NCI-H526 treated with DMSO at 0.1 percent for 48 hours (cell line): ENCODE results near the gene VDAC1.
A peak's percentile ranks its signal among the peaks of the same experiment; 100 is the strongest.
"Not testable (repeated sequence)": the region's sequence is repeated elsewhere in the genome, so short reads cannot be mapped to it uniquely, and the experiment has no call there.

Experiments
- DNase-seq: peaks from one replicate; lab custom pipeline; 2025; lab: John Stamatoyannopoulos, UW

The VDAC1 gene

DNA sequence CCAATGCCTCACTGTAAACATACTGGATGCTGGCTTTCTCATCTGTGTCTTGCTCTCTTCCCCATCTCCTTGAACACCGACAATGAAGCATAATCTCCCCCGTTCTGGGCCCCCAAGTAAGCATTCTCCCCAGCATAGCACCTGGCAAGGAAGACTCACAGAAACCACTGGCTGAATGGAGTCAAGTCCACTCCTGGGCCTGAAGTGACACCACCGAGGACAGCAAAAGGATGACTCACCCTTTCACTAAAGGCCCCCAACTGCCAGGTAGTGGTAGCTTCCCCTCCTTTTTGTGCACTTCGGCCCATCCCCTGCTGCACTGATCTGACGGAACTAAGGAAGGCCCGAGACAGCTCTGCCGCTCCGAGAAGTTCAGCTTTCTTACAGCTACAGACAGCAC, 9.4 kb downstream of the VDAC1 start:
- DNase-seq: no peak

DNA sequence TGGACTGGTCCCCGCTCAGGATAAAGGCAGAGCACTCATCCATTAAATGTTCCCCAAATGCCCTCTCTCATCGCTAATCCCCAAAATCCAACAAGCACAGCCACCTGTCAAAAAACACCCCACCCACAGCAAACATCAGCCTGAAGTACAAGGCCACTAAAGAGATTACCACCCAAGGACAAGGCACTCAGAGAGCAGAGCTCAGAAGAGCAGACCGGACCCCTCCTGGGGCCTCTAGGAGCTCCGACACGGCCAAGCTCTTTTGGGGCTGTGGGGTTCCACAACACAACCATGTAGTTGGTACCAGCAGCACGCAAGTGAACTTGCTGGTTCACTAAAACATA, 9.8 kb downstream of the VDAC1 start:
- no peak for DNase-seq

DNA sequence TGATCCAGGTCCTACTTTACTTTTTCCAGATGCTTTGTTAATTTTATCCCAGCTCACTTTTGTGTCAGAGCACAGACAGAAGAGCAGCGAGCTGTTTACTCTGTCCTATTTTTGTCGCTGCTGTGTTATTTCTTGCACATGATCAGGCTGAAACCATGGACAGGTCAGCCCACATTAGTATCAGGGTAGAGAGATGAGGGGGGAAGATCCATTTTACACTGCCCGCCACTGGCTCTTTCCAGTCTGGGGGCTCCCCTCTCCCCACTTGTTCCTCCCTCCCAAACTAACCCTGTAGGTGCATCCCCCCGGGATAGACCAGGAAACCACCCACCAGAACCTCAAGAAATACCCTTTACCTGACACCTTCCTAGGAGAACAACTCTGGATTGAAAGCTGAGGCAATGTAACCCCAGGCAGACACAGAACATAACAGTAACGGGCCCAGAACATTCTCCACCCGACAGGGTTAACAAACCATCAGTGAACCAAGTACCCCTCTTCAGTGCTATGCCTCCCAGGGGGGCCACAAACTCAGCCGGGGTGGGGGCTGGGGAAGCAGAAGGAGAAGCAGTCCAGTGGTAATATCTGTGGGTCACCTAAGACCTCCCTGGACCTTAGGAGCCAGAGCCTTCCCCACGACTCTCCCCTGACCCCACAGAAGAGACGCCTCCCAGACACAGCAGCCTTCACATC, 10.3 kb downstream of the VDAC1 start:
- no peak for DNase-seq

DNA sequence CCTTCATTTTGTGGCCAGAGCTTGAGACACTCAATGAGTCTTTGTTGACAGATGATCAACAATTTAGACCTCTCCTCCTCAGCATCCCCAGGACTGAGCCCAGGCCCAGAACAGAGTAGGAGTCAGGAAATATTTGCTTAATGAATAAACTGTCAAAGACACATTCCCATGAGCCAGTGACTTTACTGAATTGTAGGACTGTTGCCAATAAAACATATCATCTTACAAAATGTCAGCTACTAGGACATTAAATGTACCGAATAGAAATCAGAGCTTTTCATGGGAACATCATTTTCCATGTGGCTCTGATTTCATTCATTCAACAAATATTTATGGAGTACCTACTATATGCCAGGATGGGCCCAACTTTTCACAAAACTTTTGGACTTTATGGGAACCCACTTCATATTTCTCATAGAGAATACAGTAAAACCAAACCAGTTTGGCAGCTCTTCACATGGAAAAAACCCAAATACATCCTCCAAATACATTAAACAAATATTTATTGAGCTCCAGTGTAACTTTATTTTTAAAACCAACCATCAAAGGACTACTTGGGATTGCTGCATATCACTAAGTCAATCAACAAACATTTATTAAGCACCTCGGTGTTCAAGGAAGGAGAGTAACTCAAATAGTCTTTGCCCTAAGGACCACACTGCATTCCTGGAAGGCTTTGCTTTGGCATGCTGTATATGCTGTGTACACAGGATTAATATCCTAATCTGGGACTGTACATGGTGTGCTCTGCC, 11.4 kb downstream of the VDAC1 start:
- DNase-seq: peak; percentile 17

DNA sequence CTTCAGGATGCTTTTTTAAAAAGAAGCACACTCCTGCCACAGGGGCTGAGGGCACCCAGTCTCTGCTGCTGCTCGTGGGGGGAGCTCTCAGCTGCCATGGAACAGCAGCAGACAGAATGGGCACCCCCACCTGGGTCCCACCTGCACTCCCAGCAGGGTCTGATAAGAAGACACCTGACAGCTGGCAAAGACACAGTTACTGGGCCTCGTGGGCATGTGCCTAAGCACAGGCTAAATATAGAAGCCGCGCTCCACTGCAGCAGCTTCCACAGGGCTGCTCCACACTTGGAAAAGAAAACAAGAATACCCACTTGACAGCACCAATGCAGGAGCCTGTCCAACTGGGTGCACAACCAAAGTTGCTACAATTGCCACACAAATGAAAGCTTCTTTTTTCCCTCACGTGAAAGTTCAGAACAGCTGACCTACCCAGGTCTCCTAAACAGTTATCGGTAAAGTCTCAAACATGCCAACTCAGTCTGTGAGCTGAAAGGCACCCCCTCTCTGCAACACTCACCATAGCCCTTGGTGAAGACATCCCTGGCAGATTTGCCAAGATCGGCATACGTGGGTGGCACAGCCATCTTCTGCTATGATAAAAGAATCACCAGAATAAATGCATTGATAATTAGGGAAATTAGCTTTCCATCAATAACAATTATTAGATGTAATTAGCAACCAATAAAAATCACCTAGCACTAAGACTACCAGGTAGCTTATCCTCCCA, 12.2 kb downstream of the VDAC1 start:
- DNase-seq: no peak

DNA sequence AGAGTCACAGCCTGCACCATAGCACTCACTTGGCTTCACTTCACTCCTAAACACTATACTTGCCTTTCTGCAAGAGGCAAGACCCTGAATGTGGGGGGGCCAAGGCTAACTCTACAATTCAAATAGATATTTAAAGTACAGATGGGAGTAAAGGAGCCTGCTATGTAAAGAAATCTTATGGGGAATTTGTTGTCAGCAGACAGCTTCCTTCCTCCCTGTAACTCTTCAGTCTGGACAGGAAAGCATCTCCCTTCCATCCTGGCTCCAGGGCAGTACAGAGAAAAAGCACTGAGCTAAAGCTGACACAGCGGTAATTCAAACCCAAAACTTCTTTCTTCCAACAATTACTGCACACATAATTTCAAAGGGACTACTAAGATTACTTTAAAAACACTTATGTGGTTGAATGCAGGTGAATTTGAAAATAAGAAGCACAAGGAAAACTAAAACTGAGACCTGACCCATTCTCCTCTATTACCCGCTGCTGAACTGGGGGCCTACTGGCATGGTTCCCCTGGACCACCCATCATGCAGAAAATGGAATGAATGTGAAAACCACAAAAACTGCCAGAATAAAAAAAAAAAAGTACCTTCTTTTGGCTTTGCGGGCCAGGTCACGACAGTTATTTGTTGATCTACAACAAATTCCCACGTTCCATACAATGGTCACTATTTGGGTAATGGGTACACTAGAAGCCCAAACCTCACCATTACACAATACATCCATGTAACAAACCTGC, 13.4 kb downstream of the VDAC1 start:
- no peak for DNase-seq

DNA sequence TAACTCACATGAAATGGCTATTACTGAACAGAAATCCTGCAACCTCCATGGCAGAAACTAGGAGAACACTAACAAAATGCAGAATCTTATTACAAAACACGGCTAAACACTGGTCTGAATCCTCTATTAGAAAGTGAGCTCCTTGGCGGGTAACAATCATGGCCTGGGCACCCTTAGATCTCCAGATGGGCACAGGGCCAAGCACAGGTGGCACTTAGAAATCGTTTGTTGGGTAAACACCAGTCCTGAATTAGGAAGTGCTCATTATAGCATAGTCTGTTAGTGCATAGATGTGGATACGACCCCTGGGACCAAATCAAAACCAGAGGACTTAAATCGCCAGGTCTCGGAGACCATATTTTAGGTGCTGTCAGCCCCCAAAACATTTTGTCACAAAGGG, 14.4 kb downstream of the VDAC1 start:
- no peak for DNase-seq

DNA sequence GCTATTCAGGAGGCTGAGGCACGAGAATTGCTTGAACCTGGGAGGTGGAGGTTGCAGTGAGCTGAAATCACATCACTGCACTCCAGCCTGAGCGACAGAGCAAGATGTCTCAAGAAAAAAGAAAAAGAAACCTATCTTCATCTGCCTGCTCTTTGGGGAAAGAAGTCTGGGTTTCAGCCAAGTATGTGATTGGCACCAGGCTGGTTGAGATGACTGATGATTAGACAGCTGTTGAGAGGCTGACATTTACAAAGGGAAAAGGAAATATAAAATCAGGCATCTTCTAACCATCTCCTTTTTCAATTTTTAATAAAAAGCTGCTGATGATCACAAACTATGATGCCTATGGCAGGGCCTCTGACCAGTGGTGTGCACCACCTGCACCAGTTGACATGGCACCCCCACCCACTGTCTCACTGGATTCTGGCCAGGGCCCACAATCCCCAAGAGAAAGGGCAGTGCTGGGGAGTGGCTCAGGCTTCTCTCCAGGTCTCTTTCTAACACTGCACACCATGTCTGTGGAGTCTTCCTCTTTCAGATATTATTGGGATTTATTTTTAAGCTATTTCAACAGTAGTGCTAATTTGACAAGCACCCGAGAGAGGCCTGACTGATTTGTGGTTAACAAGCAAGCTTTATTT, 19.1 kb downstream of the VDAC1 start:
- DNase-seq: no peak

DNA sequence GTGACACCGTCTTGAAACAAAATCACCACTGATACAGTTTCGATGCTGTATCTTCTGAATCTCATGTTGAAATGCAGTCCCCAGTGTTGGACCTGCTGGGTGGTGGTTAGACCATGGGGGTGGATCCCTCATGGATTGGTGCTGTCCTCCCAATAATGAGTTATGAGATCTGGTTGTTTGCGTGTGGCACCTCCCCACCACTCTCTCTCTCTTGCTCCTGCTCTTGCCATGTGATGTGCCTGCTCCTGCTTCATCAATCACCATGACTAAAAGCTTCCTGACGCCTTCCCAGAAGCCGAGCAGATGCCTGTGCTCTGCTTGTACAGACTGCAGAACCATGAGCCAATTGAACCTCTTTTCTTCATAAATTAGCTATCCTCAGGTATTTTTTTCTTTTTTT, 21.1 kb downstream of the VDAC1 start:
- DNase-seq: no peak

DNA sequence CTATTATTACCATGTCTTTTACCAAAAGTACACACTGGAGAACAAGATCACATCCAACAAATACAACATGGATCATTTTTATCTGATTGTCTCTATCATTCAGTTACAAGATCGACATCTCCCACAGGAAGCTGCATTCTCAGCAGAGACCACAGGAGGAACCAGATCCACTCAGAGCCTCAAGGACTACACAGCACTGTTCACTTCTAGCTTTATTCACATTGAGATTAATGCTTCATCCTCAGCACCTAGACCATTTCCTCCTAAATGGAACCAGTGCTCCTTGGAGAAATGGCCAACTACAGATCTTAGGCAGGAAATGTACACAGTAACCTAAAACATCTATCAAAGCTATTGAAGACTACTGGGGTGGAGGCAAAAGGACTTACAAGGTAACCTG, 23.1 kb downstream of the VDAC1 start:
- no peak for DNase-seq

DNA sequence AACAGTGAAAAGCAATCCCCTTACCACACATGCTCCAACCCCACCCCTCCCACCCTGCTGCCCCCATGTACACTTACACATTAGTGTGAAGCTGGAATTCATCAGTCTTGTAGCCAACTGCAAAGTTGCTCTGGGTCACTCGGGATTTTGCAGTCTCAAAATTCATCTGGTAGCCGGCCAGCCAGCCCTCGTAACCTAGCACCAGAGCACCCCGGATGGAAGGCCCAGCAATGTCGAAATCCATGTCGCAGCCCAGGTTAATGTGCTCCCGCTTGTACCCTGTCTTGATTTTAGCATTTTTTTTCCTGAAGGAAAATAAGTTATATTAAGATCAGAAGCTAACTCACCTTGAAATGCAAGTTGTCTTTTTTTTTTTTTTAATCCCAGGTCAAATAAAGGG, 24.1 kb downstream of the VDAC1 start:
- DNase-seq: no peak

DNA sequence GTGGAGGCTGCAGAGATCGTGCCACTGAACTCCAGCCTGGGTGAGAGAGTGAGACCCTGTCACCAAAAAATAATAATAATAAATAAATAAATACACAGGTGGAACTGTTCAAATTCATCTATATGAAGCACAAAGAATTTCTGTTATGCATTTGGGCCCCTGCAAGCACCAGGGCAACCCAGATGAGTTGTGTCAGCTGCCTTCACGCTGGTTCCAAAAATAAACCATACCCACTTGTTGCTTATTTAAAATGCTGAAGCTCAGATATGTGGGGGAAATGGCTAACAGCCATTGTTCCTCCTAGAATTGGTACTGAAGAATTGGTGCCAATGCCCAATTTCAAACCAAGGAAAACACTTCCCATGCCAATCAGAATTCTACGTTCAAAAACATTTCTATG, 25.8 kb downstream of the VDAC1 start:
- DNase-seq: no peak

DNA sequence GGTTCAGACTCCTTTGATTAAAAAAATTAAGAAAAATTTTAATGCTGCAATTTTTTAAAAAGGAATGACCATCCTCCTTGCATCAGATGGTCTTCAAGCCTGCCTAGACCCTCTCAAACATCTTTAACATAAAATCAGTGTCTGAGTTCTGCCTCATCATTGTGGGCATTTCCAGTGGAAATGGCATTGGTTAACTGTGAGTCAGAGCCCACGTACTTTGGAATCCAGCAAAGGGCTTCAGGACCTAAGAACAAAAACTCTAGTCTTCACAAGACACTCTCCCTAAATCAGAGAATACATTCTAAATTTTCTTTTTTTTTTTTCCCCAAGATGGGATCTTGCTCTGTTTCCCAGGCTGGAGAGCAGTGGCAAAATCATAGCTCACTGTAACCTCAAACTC, 26.9 kb downstream of the VDAC1 start:
- no peak for DNase-seq

DNA sequence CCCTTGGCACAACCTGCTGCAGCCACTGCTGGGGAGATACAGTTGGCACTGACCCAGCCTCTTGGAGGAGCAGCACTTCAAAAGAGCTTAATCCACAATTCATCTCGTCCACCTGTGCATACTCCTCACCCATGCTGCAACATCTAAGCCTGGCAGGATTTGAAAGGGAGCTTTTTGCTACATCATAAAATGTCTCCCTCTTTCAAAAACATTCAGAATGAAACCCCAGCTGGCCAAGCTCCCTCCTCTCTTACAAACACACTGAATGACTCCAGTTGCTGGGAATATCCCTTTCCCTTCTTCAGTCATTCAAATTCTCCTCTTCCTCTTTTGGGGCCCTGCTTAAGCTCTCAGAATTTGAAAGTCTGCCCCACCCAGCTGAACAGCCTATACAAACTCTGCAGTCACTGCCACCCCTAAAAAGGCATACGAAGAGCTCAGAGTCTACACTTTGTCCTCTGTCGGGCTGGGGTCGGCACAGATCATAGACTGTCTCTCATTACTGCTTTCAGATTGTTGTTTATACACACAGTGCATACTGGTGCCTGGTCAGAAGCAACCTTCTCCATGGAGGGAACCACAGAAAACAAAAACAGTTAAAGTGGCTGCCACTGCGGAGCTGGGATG, 27.5 kb downstream of the VDAC1 start:
- no peak for DNase-seq

DNA sequence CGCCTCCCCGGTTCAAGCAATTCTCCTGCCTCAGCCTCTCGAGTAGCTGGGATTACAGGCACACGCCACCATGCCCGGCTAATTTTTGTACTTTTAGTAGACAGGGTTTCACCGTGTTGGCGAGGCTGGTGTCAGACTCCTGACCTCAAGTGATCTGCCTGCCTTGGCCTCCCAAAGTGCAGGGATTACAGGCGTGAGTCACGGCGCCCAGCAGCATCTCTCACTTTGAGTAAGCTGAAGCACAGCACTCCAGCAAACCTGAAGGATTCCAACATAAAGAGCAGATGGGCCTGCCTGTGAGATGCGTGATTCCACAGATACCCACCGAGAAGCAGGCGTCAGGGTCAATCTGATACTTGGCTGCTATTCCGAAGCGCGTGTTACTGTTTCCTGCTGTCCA, 29.2 kb downstream of the VDAC1 start:
- not testable (repeated sequence) for DNase-seq

DNA sequence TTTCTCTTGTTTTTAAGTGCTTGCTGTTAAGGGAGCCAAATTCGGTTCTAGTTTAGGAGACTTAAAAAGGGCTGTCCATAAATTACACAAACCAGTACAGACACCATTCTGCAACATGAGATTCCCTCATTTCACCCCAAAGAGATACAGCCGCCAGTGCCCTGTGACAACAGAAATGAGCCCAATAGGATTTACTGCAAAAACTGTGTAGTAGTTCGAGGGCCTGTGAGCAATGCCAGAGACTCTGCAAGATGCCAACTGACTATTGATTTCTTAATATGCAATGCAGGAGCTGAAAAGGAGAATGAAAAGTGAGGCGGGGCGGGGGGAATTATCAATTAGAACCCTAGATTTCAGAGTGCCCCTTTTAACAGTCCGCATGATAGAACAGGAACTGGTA, 30.6 kb downstream of the VDAC1 start:
- no peak for DNase-seq

DNA sequence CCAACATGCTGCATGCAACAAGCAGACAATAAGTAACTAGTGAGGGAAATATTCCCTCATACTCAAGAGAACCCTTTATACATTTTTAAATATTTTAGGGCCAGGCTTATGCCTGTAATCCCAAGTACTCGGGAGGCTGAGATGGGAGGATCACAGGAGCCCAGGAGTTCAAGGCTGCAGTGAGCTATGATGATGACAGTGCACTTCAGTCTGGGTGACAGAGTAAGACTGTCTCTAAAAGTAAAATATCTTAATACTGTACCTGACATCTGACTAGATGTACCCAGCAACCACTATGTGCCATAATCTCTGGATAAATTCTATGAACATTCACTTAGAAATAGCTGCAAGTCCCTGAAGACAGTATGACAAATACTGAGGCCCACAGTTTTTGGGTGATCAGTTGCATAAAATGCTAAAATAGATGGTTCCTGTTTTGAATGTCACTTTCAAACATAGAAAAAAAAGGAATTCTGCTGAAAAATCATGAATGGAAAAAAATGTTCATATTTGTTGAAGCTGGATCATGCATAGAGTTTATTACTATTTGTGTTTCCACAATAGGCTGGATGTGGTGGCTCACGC, 34.4 kb downstream of the VDAC1 start:
- DNase-seq: no peak

DNA sequence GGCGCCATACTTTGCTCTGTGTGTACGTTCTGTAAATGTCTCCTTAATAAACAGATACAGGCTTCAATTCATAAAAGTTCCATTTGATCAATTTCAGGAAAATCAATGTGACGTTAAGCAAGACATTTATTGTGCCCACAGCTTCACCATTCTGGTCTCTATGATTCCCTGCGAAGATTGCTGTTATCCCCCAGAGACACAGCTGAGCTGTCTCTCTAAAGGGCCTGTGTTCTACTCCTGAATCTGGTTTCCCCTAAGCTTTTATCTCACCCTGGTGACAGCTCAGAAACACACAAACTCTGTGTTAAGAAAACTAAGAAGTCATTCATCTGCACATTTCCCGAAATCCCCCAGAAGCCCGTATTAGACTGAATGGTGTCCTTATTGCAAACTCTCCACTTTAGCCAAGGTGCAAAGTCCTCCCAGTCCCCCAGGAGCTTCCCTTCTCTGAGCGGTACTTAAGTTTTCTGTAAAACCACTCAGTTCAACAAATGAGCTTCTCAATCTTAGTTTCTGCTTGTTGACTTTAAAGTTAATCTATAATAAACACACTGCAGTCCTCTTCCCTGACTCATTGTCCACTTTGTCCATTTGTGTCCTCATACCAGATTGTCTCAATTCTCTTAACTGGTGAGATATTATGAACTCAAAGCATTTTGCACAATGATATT, 35.0 kb downstream of the VDAC1 start:
- DNase-seq: no peak

DNA sequence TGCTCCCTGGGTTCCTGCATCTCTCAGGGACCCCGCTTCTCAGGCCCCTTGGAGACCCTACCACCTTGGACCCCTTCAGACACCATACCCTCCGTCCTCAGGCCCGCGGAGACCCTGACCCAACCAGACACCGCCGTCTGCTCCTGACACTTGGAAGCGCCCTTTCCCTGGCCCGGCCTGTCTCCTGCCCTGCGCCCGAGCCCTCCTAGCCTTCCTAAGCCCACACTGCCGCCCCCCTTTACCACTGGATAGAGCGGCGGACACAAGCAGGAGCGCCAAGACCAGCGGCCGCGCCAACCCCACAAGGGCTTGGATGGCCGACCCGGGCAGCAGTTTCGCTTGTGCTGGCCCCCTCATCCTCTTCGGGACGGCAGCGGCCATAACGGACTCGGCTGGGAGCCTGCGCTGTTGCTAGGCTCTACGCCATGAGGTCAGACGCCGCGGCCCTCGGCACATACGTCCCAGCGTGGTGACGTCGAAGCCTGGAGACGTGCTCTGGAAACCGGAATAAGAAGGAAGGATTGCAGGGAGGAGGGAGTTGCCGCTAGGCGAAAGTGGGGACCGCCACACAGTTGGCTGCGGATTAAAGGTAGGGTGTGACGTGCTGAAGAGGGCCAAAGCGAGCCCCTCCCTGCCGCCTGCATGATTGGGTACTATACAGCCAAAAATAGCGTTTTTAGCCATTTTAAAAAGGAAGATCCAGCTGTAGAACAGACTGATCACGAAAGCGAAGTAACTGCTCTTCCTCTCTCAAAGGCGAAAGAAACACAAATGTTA, 36.4 kb downstream of the VDAC1 start, which contains the start of gene C5orf15:
Gene C5orf15, minus strand, starts transcription at position 422 of the 777 bp plus-strand sequence. Its CDS starts 41 bp downstream, at position 381.
- DNase-seq: peak; percentile 79
